ENCODE results near the gene MCCC2.

The MCCC2 gene

GRCh38 chr5:71596169-71596568 is 9.0 kb downstream of the MCCC2 start:
- TF ChIP-seq, protein P1, sequence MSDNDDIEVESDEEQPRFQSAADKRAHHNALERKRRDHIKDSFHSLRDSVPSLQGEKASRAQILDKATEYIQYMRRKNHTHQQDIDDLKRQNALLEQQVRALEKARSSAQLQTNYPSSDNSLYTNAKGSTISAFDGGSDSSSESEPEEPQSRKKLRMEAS (IDR thresholded peaks at IDR 0.05) = no peak
- TF ChIP-seq FOXM1 (IDR thresholded peaks at IDR 0.05; ENCODE audit: borderline replicate concordance, low read depth) = no peak
- TF ChIP-seq USF1 (IDR thresholded peaks at IDR 0.05) = no peak
- no peak for TF ChIP-seq EGR1 (IDR thresholded peaks at IDR 0.05)

DNA sequence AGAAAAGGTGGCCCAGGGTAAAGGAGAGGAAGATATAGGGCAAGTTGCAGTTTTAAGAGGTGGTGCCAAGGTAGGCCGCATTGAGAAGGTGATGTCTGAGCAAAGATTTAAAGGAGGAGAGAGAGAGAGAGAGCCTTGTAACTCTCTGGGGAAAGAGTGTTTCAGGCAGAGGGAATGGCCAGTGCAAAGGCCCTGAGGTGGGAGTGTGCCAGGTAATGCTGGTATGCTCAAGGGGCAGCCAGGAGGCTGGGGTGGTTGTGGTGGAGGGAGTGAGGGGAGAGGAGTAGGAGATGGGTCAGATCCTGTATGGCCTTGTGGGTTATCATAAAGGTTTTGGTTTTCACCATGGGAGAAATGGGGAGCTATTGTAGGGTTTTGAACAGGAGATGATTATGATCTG is 9.9 kb downstream of the MCCC2 start:
- TF ChIP-seq EGR1 (IDR thresholded peaks at IDR 0.05) = no peak
- TF ChIP-seq NFIC (IDR thresholded peaks at IDR 0.05) = no peak
- no peak for TF ChIP-seq YY1 (IDR thresholded peaks at IDR 0.05; ENCODE audit: low read depth)

DNA sequence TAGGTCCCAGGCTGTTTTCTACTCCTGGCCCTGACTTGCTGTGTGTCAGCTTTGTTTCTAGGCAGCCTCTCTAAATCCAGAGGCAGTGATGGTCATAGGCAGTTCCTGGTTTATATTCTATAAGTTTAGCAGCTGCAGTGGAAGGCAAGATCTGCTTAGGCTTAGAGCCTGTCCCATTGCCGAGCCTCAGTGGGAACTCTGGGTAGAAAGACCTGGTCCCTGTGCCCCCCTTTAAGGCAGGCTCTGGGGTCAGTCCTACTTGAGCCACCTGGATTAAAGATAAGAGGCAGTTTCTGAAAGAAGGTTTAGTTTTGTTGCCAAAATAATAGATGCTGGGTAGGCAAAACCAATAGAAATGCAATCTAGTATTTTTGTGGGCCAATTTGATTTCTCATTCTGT is 13.6 kb downstream of the MCCC2 start:
- no peak for TF ChIP-seq FOXM1 (IDR thresholded peaks at IDR 0.05; ENCODE audit: borderline replicate concordance, low read depth)
- no peak for TF ChIP-seq CEBPB (IDR thresholded peaks at IDR 0.05)
- no peak for TF ChIP-seq ZBTB7A (IDR thresholded peaks at IDR 0.05; ENCODE audit: low read depth)
- TF ChIP-seq, protein P2, sequence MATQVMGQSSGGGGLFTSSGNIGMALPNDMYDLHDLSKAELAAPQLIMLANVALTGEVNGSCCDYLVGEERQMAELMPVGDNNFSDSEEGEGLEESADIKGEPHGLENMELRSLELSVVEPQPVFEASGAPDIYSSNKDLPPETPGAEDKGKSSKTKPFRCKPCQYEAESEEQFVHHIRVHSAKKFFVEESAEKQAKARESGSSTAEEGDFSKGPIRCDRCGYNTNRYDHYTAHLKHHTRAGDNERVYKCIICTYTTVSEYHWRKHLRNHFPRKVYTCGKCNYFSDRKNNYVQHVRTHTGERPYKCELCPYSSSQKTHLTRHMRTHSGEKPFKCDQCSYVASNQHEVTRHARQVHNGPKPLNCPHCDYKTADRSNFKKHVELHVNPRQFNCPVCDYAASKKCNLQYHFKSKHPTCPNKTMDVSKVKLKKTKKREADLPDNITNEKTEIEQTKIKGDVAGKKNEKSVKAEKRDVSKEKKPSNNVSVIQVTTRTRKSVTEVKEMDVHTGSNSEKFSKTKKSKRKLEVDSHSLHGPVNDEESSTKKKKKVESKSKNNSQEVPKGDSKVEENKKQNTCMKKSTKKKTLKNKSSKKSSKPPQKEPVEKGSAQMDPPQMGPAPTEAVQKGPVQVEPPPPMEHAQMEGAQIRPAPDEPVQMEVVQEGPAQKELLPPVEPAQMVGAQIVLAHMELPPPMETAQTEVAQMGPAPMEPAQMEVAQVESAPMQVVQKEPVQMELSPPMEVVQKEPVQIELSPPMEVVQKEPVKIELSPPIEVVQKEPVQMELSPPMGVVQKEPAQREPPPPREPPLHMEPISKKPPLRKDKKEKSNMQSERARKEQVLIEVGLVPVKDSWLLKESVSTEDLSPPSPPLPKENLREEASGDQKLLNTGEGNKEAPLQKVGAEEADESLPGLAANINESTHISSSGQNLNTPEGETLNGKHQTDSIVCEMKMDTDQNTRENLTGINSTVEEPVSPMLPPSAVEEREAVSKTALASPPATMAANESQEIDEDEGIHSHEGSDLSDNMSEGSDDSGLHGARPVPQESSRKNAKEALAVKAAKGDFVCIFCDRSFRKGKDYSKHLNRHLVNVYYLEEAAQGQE (IDR thresholded peaks at IDR 0.05; ENCODE audit: low read depth) = no peak
- no peak for TF ChIP-seq TAF1 (IDR thresholded peaks at IDR 0.05; ENCODE audit: low read depth)
- TF ChIP-seq TEAD4 (IDR thresholded peaks at IDR 0.05) = no peak
- TF ChIP-seq USF1 (IDR thresholded peaks at IDR 0.05) = no peak
- TF ChIP-seq EGR1 (IDR thresholded peaks at IDR 0.05) = no peak
- no peak for TF ChIP-seq EP300 (IDR thresholded peaks at IDR 0.05; ENCODE audit: borderline replicate concordance)
- TF ChIP-seq RAD21 (IDR thresholded peaks at IDR 0.05; ENCODE audit: low read depth) = no peak
- no peak for TF ChIP-seq CREB1 (IDR thresholded peaks at IDR 0.05; ENCODE audit: low read depth)
- TF ChIP-seq TCF12 (IDR thresholded peaks at IDR 0.05; ENCODE audit: low read depth) = no peak
- no peak for TF ChIP-seq YY1 (IDR thresholded peaks at IDR 0.05; ENCODE audit: low read depth)
- TF ChIP-seq NFIC (IDR thresholded peaks at IDR 0.05) = no peak
- TF ChIP-seq, protein P1 (IDR thresholded peaks at IDR 0.05) = no peak

DNA sequence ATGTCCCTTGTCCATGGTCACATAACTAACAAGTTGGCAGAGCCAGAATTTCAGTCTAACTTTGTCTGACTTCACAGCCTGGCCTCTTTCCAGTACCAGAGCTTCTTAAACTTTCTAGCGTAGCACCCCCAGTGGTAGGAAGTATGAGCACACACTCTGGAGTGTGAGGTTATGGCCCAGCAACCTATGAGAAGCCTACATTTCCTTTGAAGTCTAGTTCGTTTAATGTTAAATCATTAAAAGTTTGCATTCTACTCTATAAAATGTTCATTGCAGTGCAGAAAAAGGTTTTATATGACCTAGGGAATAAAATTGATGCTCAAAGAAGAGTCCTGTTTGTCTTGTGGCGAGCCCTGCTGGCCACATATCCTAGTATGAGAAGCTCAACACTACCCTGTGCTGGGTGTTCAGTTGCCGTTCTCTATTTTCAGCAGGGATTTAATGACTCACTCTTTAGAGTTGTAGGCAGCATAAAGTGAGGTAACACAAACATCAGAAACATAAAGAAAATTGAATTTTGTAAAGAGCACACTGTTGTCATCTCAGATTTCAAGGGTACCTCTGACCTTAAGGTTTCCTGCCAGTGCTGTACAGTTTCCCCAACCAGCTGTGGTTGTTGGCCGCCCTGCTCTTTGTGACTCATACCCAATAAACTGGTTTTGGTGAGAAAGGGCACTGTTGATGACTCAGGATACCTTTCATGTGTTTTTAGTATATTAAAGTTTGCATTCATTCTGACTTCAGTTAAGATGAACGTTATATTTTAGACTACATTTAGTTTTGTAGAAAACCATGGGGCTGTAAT is 14.3 kb downstream of the MCCC2 start:
- TF ChIP-seq USF1 (IDR thresholded peaks at IDR 0.05) (no peak), CREB1 (IDR thresholded peaks at IDR 0.05; ENCODE audit: low read depth) (no peak), NFIC (IDR thresholded peaks at IDR 0.05) (peak; percentile 69), TEAD4 (IDR thresholded peaks at IDR 0.05) (no peak; the same call in 1 of the 2 replicates), CEBPB (IDR thresholded peaks at IDR 0.05) (no peak), RAD21 (IDR thresholded peaks at IDR 0.05; ENCODE audit: low read depth) (peak; percentile 41), FOXM1 (IDR thresholded peaks at IDR 0.05; ENCODE audit: borderline replicate concordance, low read depth) (peak; percentile 12; the same call in 1 of the 2 replicates), TCF12 (IDR thresholded peaks at IDR 0.05; ENCODE audit: low read depth) (peak; percentile 67)

DNA sequence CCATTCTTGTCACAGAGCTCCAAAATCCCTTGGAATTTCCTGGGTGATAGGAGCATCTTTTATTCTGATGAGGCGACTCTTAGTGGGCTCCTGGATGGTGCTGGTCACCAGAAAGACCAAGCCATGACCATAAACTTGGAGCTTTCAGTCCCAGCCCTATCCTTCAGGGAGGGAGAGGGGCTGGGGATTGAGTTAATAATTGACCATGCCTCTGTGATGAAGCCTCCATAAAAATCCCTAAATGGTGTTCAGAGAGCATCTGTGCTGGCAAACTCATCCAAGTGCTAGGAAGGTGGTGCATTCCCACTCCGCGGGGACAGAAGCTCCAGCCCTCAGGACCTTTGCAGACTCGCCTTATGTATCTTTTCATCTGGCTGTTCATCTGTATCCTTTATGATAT is 28.7 kb downstream of the MCCC2 start:
- TF ChIP-seq, protein P1 (IDR thresholded peaks at IDR 0.05) = no peak
- TF ChIP-seq EP300 (IDR thresholded peaks at IDR 0.05; ENCODE audit: borderline replicate concordance) = no peak
- TF ChIP-seq RAD21 (IDR thresholded peaks at IDR 0.05; ENCODE audit: low read depth) = no peak
- no peak for TF ChIP-seq TEAD4 (IDR thresholded peaks at IDR 0.05)
- no peak for TF ChIP-seq TCF12 (IDR thresholded peaks at IDR 0.05; ENCODE audit: low read depth)
- TF ChIP-seq, protein P2 (IDR thresholded peaks at IDR 0.05; ENCODE audit: low read depth) = no peak
- TF ChIP-seq ZBTB7A (IDR thresholded peaks at IDR 0.05; ENCODE audit: low read depth) = no peak
- TF ChIP-seq FOXM1 (IDR thresholded peaks at IDR 0.05; ENCODE audit: borderline replicate concordance, low read depth) = no peak
- no peak for TF ChIP-seq USF1 (IDR thresholded peaks at IDR 0.05)
- TF ChIP-seq NFIC (IDR thresholded peaks at IDR 0.05) = no peak
- TF ChIP-seq CREB1 (IDR thresholded peaks at IDR 0.05; ENCODE audit: low read depth) = no peak
- no peak for TF ChIP-seq CEBPB (IDR thresholded peaks at IDR 0.05)
- no peak for TF ChIP-seq TAF1 (IDR thresholded peaks at IDR 0.05; ENCODE audit: low read depth)
- TF ChIP-seq EGR1 (IDR thresholded peaks at IDR 0.05) = no peak
